Measurements from ENCODE around the gene MEP1A. TPM values are rescaled to one million over a fixed set of nuclear protein-coding genes. Genes with fewer than 3 reads are reported as not detected.

MEP1A gene
- total RNA-seq, 3 donors from 2014 or later (not counting 1 experiment from before 2014, with no cell fraction given) = not detected

GRCh38 chr6:46888578-46888977 lies 95.4 kb downstream of the MEP1A start:
- H3K36me3 ChIP-seq (ENCODE audit: control insufficient read depth, insufficient read depth, low read length) = no peaks in the 10 kb centered on the region
- H3K27me3 ChIP-seq (ENCODE audit: control insufficient read depth, insufficient read depth, low read length) = no peaks in the 10 kb centered on the region
- no peak overlapping the region for H3K4me3 ChIP-seq (ENCODE audit: low read length)
- TF ChIP-seq CTCF (IDR thresholded peaks at IDR 0.05) = no peak
- no peak overlapping the region for H3K27ac Mint-ChIP-seq
- H3K9me3 Mint-ChIP-seq = no peaks in the 10 kb centered on the region
- no peaks in the 10 kb centered on the region for H3K27me3 Mint-ChIP-seq (ENCODE audit: low read depth in 2 of 2)
- DNase-seq (no peak), ATAC-seq (no peak)
- no peak overlapping the region for H3K27ac ChIP-seq (ENCODE audit: low read length)
- WGBS (ENCODE audit: insufficient coverage) = 91% methylated on average over 4 of the region's 4 CpGs
- no peaks in the 10 kb centered on the region for H3K36me3 Mint-ChIP-seq
- intact Hi-C loops (cut with micrococcal nuclease) = no loop called here
- H3K4me1 ChIP-seq (ENCODE audit: control insufficient read depth, insufficient read depth, low read length) = no peaks in the 10 kb centered on the region
- no peaks in the 10 kb centered on the region for H3K9me3 ChIP-seq (ENCODE audit: control insufficient read depth, insufficient read depth, low read length)
- H3K4me1 Mint-ChIP-seq = no peaks in the 10 kb centered on the region
- H3K4me3 Mint-ChIP-seq = no peak overlapping the region

Other genes starting within 250 kb of the MEP1A start
- not detected for gene CYP39A1, start 140.6 kb upstream of the MEP1A start, total RNA-seq
- 1 to 10 TPM in 1 of 3 donors, not detected in 2; 1.7 TPM for gene SLC25A27, start 140.4 kb upstream of the MEP1A start, total RNA-seq
- not detected for gene TDRD6, start 105.5 kb upstream of the MEP1A start, total RNA-seq
- 1 to 10 TPM in 1 of 3 donors, not detected in 2; 1.1 TPM for gene PLA2G7, start 58.0 kb upstream of the MEP1A start, total RNA-seq
- not detected for gene ANKRD66, start 46.5 kb upstream of the MEP1A start, total RNA-seq
- gene ADGRF5, start 128.5 kb downstream of the MEP1A start, total RNA-seq = not detected
- gene ADGRF1, start 248.9 kb downstream of the MEP1A start, total RNA-seq = not detected